Stimulated activated CD4-positive, alpha-beta T cell treated with anti-CD3 and anti-CD28 coated beads, Interleukin-15, amount 100 ng/mL, for 24 hours (primary cell): ENCODE data around the gene KCNC1.

Experiments
- DNase-seq: peaks from one replicate; pipeline ENCODE4 v3.0.0-alpha.2; 2020

Gene KCNC1

DNA sequence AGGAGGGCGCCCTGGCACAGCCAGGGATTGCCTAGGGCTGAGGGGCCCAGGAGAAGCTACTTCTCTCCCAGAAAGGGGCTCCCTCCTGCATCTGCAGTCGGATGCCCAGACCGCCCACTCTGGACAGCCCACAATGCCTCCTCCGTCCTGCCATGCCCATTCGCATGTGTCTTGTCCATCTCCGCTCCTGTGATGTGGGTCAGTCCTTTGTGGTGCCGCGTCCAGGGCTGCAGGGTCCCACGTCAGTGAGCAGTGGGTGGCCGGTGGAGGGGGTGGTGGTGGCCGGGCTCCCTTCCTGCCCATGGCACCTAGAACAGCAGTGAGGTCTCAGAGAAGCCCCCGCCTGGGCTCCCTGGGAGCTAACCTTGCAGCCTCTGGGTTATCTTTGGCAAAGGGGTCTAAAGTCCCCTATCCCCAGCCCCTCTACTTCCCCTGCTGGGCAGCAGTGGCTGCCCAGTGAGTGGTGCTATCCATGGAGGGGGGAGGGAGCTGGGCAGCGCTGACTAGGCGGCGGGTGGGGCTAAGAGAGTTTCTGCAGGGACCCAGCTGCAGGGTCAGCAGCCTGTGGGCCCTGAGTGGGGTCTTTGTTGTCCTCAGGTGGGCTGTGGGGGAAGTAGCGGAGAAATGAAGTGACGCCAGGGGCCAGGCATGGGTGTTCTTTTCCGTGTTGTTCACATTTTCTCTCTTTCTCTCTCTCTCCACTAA lies 41.1 kb downstream of the KCNC1 start:
- DNase-seq: no peak

DNA sequence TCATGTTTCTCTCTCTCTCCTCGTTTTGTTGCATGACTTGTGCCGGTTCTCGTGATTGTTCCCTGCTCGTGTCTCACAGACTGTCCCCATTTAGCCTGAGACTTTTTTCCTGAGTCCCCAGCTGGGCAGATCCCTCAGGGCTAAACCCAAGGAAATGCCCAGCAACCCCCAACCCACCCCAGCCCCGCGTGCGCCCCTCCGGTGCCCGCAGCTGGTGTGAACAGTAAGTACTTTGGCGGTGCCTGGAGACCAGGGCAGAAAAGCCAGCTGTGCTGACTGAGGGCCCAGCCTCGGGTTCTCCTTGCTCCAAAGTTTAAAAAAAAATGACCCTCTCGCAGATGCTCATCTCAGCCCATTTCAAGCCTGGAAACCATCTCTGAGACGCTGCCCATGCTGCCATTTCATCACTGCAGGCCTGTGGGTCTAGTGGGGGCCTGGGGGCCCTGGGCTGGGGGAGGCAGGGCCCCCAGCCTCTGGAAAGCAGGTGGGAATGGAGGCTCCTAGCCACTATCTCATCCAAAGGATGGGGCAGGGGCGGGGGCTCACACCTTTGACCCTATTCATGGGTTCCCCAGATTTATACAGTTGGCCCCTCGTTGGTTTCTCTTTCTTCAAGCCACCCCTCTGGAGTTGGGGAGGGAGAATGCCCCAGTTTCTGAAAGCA lies 41.8 kb downstream of the KCNC1 start:
- DNase-seq: no peak

DNA sequence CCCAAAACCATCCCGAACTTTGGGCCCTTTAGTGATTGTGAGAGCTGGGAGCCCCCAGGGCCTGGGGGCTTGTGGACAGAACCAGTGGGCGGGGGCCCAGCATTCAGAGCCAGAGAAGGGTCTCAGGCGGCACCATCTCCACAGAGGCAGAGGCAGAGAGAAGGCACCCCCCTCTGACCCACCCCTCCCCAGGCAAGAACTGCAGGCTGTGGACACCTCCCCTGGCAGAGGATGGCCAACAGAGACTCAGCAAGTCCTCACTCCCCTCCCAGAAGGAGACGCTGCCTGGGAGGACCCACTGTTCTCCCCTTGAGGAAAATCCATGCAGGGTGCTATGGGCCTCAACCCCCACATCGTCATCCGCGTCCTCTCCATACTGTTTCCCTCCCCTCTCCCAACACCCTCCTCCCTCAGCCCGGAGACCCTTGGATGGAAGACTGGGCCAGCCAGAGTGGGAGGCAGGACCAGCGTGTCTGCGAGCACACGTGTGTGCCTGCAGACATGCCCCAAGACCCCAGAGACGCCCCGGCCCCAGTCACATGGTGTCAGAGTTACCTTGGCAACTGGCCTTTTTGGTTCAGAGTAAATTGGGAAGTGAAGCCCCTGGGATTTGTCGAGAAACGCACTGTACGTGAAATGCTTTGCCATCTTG lies 42.6 kb downstream of the KCNC1 start:
- DNase-seq: no peak

DNA sequence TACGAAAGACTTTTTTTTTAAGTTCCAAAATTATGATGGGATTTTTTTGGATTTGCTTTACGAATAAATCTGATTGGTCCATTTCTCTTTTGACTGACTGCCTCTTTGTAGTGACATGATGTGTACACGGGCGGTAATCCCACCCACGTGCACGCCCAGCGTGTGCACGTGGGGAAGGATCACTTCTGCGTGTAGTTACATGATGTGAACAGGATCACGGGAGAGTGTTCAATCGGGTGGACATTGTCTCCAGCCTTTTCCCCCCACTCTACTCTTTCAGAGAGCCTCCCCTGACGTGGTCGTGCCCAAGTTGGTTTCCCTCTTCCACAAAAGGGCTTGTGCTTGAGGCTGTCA lies 43.1 kb downstream of the KCNC1 start:
- DNase-seq: no peak

DNA sequence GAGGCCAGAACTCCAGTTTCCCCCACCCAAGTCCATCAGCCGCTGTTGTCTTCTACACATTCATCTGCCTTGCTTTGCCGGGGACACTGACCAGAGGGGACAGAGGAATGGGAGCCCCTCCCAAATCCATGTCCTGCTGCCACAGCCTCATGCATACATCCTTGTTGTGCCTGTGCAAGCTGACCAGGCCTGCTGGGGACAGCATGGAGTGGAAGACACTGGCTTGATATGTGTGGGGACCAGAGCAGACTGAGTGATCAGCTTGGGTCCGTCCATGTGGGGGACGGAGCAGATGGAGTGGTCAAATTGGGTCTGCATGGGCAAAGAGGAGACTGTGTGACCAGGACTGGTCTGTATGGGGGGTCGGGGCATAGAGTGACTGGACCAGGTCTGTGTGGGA lies 43.8 kb downstream of the KCNC1 start:
- no peak for DNase-seq

DNA sequence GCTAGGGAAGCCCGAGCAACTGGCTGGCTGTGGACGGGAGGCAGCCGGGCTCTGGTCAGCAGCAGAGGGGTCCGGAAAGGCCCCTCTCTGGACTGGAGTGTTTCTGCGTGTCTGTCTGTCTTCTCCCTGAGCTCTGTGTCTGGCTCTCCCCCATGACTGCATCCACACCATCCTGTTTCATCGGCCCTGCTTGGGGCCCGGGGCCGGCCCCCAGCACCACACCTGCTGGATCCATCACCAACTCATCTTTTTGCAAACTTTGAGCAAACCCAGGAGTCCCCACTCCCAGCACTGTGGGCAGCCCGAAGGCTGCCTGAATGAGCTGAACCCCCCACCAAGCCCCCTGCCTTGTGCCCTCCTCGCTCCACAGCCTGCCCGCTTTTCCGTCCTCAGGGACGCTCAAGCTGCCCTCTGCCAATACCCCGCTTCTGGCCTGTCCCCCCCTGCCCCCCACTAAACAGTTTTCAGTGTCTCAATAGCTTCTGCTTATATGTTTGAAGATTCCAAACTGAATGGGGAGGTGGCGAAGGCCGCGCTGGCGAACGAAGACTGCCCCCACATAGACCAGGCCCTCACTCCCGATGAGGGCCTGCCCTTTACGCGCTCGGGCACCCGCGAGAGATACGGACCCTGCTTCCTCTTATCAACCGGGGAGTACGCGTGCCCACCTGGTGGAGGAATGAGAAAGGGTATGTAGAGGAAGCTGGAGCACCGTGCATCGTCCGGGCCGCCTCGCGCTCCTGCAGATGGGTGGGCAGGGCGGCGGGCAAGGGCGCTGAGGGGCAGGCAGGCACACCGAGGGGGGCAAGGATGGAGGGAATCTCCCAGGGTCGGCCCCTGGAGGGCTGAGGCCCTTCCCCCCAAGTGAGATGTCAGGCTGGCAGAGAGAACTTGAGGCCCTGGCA lies 44.6 kb downstream of the KCNC1 start:
- DNase-seq: no peak

DNA sequence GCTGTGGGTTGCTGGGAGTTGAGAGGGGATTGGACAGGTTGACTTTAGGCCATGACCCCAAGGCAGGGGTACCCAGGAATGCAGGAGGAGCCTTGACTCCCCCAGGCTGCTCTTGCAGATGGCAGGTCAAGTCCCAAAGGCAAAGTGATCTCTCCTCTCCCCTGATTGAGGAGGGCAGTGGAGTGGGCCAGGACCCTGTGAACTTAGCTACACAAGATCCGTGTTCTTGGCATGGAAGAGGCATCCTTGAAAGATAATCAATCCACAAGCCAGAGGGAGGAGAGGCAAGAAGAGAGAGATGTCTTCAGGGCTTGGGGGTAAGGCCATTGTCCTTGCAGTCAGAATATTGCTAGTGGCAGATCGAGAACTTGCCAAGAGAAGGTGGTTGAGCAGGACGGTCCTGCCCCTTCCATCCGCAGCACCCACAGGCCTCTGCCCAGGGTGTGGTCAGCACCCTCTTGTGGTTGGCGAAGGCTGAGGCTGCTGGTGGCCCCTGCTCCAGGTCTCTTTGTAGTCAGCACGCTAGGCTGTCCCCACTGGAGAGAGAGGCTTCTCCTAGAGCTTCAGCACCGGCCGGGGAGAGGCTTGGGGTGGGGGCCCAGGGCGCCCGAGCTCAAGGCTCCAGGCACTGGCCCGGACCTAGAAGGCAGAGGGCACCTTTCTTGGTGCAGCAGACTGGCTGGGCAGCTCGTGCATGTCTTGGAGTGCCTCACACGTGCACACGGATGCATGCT lies 45.4 kb downstream of the KCNC1 start:
- DNase-seq: no peak

DNA sequence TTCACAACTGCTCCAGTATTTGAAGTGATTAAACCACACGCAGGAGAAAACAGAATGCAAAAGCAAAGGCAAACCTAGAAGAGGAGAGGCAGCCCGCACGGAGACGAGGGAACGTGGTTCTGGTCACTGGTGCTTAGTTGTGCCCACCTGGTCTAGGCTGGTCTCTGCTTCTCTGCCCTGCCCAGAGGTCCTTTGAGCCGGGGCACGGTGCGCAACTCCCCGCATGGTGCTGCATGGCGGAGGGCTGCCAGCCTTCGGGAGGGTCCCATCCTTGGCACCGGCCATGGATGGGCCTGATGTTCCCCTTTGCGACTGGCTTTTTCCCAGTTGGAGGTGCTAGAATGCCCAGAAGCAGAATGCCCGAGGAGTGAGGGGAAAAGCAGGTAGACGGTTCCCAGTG lies 46.1 kb downstream of the KCNC1 start:
- no peak for DNase-seq

DNA sequence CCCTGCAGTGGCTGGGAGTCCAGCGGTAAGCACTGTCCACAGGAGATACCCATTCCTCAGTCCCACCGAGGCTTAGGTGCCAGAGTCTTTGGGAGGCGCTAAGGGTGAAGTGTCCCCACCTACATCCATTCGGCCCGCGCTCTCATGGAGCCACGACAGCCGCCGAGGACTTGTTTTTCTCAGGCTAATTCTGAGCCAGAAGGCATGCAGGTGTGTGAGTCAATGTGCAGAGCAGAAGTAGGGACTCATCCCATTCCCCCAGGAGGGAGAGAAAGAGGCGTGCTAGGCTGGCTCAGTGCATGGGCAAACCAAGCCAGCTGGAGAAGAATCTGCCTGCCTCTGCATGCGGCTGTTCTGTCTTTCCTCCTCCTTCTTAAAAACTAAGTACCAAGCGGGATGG lies 46.6 kb downstream of the KCNC1 start:
- DNase-seq: no peak

DNA sequence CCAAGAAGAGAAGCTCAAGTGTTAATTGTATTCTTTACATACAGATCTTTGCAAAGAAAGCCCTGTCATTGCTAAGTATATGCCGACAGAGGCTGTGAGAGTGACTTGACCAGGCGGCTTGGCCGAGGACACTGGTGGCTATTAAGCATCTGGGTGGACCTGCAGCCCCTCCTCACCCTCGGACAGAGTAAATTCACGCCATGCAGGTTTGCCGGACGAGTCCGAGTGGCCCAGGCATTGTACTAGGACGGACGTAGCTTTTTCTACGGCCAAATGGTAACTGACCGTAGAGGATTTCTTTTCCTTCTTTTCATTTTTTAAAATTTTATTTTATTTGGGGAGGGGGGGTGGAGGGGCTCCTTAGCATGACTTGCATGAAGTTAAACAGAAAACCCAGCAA lies 47.0 kb downstream of the KCNC1 start:
- DNase-seq: no peak

DNA sequence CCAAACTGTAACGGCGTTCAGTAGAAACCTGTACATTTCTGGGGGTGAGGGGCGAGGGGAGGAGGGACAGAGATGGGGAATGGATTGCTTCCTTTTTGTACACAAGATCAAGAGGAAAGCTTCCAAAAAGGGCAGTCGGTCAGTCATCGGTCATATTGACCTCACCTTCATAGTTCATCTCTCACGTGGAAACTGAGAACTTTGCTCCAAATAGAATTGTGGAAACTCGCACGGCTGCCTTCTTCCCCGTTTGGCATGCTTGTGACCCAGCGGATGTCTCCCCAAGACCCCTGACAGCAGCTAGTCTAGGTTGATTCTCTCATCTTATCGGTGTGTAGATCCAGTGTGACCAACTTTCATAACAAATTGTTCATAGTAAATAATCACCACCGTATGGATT lies 47.6 kb downstream of the KCNC1 start:
- DNase-seq: no peak

DNA sequence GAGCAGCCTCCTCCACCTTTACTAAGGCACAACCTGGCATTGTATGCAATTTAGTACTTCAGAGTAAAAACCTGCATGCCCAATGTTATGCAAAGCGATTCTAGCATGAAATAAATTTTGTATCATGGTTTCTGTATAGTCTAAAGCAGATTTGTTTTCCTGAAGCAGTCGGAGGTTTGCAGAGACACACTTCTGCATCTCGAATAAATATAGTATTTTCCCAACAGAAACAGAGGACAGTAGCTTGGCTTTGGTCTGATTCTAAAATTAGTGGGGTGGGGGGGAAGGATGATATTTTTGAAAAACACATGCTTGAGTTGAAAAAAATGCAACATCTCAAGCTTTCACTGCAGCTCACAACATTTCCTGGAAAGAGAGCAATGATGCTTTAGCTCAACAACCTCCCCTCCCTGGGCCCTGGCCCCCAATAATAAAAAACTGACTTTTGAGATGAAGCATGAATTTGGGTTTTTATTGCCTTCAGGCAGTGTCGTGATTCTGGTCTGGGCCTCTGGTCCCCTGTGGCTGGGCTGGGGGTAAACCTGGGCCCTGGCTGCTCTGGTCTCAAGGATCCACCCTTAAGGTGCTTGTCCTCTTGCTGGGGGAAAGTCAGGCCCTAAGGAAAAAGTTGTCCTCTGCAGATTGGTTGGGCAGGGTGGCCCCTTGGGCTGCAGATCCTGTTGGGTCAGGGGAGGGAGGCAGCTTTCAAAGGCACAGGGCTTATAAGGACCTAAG lies 48.2 kb downstream of the KCNC1 start:
- no peak for DNase-seq

DNA sequence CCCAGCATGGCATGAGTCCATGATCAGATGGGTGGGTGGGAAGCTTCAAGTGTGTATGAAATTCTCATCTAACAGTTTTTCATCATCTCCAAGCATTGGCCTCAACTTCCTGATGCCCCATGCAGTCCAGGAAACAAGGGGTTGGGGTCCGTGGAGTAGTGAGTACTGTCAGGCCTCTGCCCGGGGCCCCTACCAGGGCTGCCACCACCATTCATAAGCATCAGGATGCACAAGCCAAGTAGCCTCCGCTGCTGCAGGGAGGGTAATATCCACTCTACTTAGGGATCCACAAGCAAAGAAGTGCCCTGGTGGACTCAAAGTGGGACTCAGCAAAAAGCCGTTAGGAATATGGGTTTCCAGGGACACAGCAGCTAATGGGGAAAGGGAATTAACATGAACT lies 49.3 kb downstream of the KCNC1 start:
- no peak for DNase-seq

DNA sequence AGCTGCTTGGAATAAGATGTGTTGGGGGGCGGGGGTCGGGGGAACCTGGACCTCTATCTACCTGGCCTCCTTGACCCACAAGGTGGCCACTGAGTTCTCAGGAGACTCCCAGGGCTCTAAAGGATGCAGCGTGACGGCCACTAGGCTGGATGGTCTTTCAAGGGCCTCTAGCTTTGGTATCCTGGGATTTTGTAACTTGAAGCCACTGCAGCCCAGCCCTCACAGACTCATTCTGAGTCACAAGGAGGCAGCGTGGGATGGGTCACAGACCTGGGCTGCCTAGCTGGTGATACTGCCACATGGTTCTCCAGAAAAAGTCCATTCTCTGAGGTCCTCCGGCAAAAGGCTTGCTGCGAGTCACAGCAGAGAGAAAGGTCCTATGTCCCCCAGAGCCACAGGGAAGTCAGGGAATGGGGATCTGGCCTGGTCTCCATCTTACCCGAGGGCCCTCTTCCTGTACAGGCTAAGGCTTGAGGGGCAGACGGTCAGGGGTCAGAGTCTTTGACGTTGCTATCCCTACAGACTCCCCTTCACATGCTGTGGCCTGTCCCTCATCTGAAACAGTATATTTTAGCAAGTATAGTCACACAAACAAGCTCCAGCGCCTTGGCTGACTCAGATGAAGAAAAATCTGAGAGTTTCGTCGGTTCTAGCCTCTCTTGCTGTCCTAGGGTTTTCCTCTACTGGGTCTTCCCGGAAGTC lies 52.4 kb downstream of the KCNC1 start:
- no peak for DNase-seq

DNA sequence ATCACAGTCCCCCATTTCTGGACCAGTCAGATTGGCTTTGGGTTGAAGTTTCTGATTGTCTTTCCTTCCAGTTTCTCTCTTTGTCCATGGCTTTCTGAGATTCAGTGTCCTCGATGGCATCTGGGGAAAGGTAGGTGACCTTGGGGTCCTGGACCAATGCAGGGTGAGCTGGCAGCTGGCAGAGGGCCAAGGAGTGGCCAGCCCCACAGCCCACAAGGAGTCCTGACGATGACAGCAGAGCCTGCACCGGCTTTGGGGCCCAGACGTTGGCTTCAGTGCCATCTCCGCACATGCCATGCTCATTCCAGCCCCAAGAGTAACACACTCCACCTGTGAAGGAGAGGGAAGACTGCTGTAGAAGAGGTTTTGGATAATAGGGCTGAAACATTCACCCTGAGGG lies 53.5 kb downstream of the KCNC1 start:
- no peak for DNase-seq

DNA sequence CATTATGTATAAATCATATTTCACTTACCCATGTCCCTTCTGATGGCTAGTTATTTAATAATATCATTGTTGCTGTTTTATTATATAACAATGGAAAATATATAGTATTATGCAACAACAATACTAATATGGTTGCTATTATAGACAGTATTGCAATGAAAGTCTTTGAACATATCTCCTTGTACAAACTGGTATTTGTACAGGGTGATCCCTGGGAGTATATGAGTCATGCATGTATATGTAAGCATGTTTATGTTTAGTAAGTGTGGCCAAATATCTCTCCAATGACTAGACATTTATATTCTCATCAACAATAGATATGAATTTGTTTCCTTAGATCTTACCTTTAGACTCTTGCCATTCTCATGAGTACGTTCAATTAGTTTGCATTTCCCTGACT lies 55.9 kb downstream of the KCNC1 start:
- no peak for DNase-seq

DNA sequence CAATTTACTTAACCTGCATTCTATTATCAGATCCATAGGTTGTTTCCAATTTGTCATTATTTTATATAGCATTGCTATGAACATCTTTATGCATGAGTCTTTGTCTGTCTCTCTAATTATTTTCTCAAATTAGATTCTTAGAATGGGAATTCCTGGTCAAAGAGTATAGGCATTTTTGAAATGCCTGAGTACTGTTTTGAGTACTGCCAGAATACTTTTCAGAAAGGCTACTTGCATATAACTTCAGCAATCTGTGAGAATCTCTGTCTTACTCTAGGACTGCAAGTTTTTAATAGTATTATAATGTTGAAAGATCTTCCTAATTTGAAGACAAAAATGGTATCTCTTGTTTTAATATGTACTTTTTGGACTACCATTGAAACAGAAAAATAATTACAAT lies 56.6 kb downstream of the KCNC1 start:
- no peak for DNase-seq

DNA sequence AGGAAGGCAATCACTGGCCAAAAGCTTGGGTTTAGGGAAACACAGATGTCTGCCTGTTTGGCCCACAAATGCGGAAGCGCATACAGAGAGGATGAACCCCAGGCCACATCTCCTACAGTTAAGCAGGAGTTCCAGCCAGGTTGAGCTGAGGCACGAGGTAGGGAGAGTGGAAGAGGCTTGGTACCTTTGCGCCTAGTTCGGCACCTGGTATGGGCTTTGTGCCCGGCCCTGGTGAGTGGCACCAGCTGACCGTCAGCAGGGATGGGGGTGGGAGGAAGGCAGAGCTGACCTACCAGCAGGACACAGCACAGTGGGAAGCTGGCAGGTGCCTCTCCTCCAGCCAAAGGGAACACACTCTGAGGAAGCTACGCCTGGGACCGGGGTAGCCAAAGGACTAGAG lies 57.6 kb downstream of the KCNC1 start:
- DNase-seq: no peak

DNA sequence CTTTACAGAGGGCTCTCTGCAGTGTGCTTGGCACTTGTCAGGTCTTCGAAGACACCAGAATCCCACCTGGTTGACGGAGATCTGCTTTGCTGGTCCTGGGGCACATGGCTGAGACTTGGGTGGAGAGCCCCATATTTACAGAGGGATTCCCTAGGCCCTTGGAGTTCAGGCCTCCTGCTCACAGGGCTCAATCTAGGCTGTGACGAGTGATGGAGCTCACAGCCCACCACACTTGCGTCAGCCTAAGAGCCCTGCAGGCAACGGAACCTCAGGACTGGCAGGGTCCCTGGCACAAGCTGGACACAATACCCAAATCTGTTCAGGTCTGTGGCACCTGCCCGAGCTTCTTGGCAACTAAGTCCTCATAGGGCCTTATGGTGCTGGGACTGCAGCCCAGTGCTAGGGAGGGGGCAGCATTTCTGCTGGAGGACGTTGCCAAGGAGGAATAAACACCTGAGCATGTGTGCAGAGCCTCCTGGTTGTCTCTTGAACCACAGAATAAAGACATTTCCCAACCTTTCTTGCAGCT lies 59.1 kb downstream of the KCNC1 start:
- DNase-seq: no peak

DNA sequence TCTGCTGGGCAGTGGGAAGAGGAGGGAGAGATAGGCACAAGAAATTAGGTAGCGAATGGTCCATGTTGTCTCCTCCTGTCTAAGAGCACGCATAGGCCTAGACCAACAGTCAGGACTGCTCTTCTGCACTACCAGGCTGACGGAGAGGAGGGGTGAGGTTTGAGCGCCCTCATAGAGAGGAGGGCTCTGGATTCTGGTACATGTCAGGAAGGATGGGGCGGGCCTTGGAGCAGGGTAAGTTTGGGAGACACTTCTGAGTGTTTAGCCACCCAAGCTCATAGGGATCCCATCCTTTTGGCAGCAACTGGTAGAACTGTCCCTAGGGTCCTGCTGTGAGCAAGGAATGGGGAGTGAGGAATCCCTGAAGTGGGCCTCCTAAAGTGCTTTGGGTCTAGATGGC lies 60.4 kb downstream of the KCNC1 start:
- no peak for DNase-seq

DNA sequence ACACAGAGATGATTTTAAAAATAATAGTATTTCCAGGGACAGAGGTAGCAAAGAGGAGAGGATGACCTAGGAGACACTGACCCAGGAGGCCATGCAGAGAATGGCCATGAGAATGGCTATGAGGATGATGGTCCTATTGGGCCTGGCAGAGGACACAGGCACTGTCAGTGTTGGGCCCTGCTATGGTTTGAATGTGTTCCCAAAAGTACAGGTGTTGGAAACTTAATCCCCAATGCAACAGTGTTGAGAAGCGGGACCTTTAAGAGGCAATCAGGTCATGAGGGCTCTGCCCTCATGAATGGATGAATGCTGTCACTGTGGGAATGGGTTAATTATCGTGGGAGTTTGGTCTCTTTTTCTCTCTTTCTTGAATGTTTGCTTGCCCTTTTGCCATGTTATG lies 61.6 kb downstream of the KCNC1 start:
- no peak for DNase-seq
